ENCODE measurements around the gene RNF130. TPM values are rescaled to one million over a fixed set of nuclear protein-coding genes. Genes with fewer than 3 reads are reported as not detected.

Gene RNF130
- total RNA-seq, 1 experiment from 2014 or later: 31.4 TPM

GRCh38 chr5:180097163-180097894 is 25.8 kb upstream of the RNF130 start:
- Histone ChIP-seq H3K4me3 (ENCODE audit: low read depth, low read length, poor library complexity, severe bottlenecking) (no peak overlapping the region), H3K27me3 (replicated peaks; ENCODE audit: insufficient read depth, low read depth, low read length, poor library complexity) (no peaks in the 10 kb centered on the region), H3K4me1 (ENCODE audit: insufficient read depth, low read length, poor library complexity, severe bottlenecking) (no peaks in the 10 kb centered on the region), H3K27ac (ENCODE audit: low read depth, low read length, poor library complexity, severe bottlenecking) (no peak overlapping the region), H3K9me3 (ENCODE audit: low read depth, low read length, poor library complexity, severe bottlenecking) (no peaks in the 10 kb centered on the region), H3K36me3 (ENCODE audit: insufficient read depth, low read length, poor library complexity, severe bottlenecking) (no peaks in the 10 kb centered on the region)
- POLR2A ChIA-PET (ENCODE audit: low non-redundant PET): no interaction called here
- DNase-seq (ENCODE audit: low spot score): no peak
- intact Hi-C loops (cut with micrococcal nuclease; ENCODE audit: unreplicated experiment): no loop called here
- BruUV-seq (replicated peaks): no TSS peak
- TF ChIP-seq, protein P1, sequence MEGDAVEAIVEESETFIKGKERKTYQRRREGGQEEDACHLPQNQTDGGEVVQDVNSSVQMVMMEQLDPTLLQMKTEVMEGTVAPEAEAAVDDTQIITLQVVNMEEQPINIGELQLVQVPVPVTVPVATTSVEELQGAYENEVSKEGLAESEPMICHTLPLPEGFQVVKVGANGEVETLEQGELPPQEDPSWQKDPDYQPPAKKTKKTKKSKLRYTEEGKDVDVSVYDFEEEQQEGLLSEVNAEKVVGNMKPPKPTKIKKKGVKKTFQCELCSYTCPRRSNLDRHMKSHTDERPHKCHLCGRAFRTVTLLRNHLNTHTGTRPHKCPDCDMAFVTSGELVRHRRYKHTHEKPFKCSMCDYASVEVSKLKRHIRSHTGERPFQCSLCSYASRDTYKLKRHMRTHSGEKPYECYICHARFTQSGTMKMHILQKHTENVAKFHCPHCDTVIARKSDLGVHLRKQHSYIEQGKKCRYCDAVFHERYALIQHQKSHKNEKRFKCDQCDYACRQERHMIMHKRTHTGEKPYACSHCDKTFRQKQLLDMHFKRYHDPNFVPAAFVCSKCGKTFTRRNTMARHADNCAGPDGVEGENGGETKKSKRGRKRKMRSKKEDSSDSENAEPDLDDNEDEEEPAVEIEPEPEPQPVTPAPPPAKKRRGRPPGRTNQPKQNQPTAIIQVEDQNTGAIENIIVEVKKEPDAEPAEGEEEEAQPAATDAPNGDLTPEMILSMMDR (conservative IDR thresholded peaks at IDR 0.05; ENCODE audit: low read depth, low read length): no peak
- TF ChIP-seq EZH2 (IDR thresholded peaks at IDR 0.05; ENCODE audit: borderline replicate concordance, low read depth, low read length, poor library complexity, severe bottlenecking): no peak
- CTCF ChIA-PET: no interaction called here

DNA sequence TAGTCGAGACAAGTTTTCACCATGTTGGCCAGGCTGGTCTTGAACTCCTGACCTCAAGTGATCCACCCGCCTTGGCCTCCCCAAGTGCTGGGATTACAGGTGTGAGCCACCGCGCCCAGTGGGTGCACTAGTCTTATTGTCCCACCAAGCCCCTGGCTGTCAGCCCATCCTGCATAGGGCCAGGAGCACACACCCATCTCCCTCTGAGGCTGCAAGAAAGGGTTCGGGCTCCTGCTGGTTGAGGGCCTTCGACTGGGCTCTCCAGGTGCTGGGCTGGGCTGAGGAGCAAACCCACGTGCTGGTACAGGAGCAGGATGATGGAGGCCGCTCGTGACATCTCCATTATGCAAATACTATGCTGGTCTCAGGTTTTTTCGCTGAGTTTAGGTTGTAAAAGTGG is 25.1 kb upstream of the RNF130 start:
- POLR2A ChIA-PET (ENCODE audit: low non-redundant PET): no interaction called here
- no TSS peak for BruUV-seq (replicated peaks)
- no peaks in the 10 kb centered on the region for H3K9me3 ChIP-seq (ENCODE audit: low read depth, low read length, poor library complexity, severe bottlenecking)
- CTCF ChIA-PET: no interaction called here
- H3K27ac ChIP-seq (ENCODE audit: low read depth, low read length, poor library complexity, severe bottlenecking): no peak overlapping the region
- no peak overlapping the region for H3K4me3 ChIP-seq (ENCODE audit: low read depth, low read length, poor library complexity, severe bottlenecking)
- intact Hi-C loops (cut with micrococcal nuclease; ENCODE audit: unreplicated experiment): no loop called here
- no peaks in the 10 kb centered on the region for H3K4me1 ChIP-seq (ENCODE audit: insufficient read depth, low read length, poor library complexity, severe bottlenecking)
- H3K36me3 ChIP-seq (ENCODE audit: insufficient read depth, low read length, poor library complexity, severe bottlenecking): no peaks in the 10 kb centered on the region
- no peak for DNase-seq (ENCODE audit: low spot score)
- H3K27me3 ChIP-seq (replicated peaks; ENCODE audit: insufficient read depth, low read depth, low read length, poor library complexity): no peaks in the 10 kb centered on the region
- TF ChIP-seq, protein P1 (conservative IDR thresholded peaks at IDR 0.05; ENCODE audit: low read depth, low read length): no peak
- no peak for TF ChIP-seq EZH2 (IDR thresholded peaks at IDR 0.05; ENCODE audit: borderline replicate concordance, low read depth, low read length, poor library complexity, severe bottlenecking)

DNA sequence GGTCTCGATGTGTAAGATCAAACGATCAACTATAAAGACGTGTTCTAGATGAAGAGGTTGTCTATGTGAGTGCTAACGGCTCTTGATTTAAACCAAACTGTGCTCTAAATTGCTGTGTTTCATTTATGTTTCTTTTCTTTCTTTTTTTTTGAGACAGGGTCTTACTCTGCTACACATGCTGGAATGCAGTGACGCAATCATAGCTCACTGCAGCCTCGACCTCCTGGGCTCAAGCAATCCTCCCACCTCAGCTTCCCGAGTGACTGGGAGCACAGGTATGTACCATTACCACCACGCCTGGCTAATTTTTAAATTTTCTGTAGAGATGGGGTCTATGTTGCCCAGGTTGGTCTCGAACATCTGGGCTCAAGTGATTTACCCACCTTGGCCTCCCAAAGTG is 24.0 kb upstream of the RNF130 start:
- no TSS peak for BruUV-seq (replicated peaks)
- TF ChIP-seq EZH2 (IDR thresholded peaks at IDR 0.05; ENCODE audit: borderline replicate concordance, low read depth, low read length, poor library complexity, severe bottlenecking): no peak
- TF ChIP-seq, protein P1 (conservative IDR thresholded peaks at IDR 0.05; ENCODE audit: low read depth, low read length): no peak
- intact Hi-C loops (cut with micrococcal nuclease; ENCODE audit: unreplicated experiment): no loop called here
- CTCF ChIA-PET: no interaction called here
- Histone ChIP-seq H3K4me3 (ENCODE audit: low read depth, low read length, poor library complexity, severe bottlenecking) (no peak overlapping the region), H3K4me1 (ENCODE audit: insufficient read depth, low read length, poor library complexity, severe bottlenecking) (no peaks in the 10 kb centered on the region), H3K27me3 (replicated peaks; ENCODE audit: insufficient read depth, low read depth, low read length, poor library complexity) (no peaks in the 10 kb centered on the region), H3K36me3 (ENCODE audit: insufficient read depth, low read length, poor library complexity, severe bottlenecking) (no peaks in the 10 kb centered on the region), H3K27ac (ENCODE audit: low read depth, low read length, poor library complexity, severe bottlenecking) (no peak overlapping the region), H3K9me3 (ENCODE audit: low read depth, low read length, poor library complexity, severe bottlenecking) (no peaks in the 10 kb centered on the region)
- DNase-seq (ENCODE audit: low spot score): no peak
- POLR2A ChIA-PET (ENCODE audit: low non-redundant PET): interaction anchor here (0.9 kb wide), 1 partner anchor 622 kb away, joined by 18 read pairs; no protein-coding TSS in a partner anchor

Data from A673 (cell line).